ENCODE results near the gene OR5H14. TPM values are rescaled to one million over a fixed set of nuclear protein-coding genes. Genes with fewer than 3 reads are reported as not detected.
"Not testable (repeated sequence)": the region's sequence is repeated elsewhere in the genome, so short reads cannot be mapped to it uniquely, and the experiment has no call there.

OR5H14 gene
- total RNA-seq, 2 donors from 2014 or later = 0.02 TPM; not detected in 1

- ATAC-seq (no peak), DNase-seq (ENCODE audit: low spot score in 2 of 2) (no peak)
- peaks cover 0 to 7% of the 10 kb centered on the region in 2 donors for H3K9me3 Mint-ChIP-seq
- no peak overlapping the region for H3K27ac Mint-ChIP-seq
- no peaks in the 10 kb centered on the region for H3K36me3 Mint-ChIP-seq
These were observed 33.1 kb downstream of the OR5H14 start for GRCh38 chr3:98180319-98180890.

- no peak for ATAC-seq
- Mint-ChIP-seq H3K36me3 (no peaks in the 10 kb centered on the region), H3K9me3 (no peaks in the 10 kb centered on the region), H3K27ac (no peak overlapping the region)
- DNase-seq (ENCODE audit: low spot score in 2 of 2) = no peak
These were observed 34.9 kb downstream of the OR5H14 start for GRCh38 chr3:98182196-98182595.

GRCh38 chr3:98185180-98185579 is 37.9 kb downstream of the OR5H14 start:
- ATAC-seq (no peak), DNase-seq (ENCODE audit: low spot score in 2 of 2) (no peak)
- H3K27ac Mint-ChIP-seq = no peak overlapping the region
- H3K9me3 Mint-ChIP-seq = no peaks in the 10 kb centered on the region
- H3K36me3 Mint-ChIP-seq = no peaks in the 10 kb centered on the region

GRCh38 chr3:98188545-98188944 is 41.3 kb downstream of the OR5H14 start:
- Mint-ChIP-seq H3K36me3 (no peaks in the 10 kb centered on the region), H3K27ac (no peak overlapping the region), H3K9me3 (no peaks in the 10 kb centered on the region)
- ATAC-seq = no peak
- DNase-seq (ENCODE audit: low spot score in 2 of 2) = no peak

- not testable (repeated sequence) for DNase-seq (ENCODE audit: low spot score in 2 of 2); H3K36me3 Mint-ChIP-seq; H3K27ac Mint-ChIP-seq; ATAC-seq; H3K9me3 Mint-ChIP-seq
These were observed 43.6 kb downstream of the OR5H14 start for GRCh38 chr3:98190911-98191310.

- not testable (repeated sequence) for H3K36me3 Mint-ChIP-seq; H3K9me3 Mint-ChIP-seq; H3K27ac Mint-ChIP-seq; DNase-seq (ENCODE audit: low spot score in 2 of 2); ATAC-seq
These were observed 49.0 kb downstream of the OR5H14 start for GRCh38 chr3:98196293-98196692.

- no peaks in the 10 kb centered on the region for H3K36me3 Mint-ChIP-seq
- DNase-seq (ENCODE audit: low spot score in 2 of 2) (no peak), ATAC-seq (no peak)
- H3K27ac Mint-ChIP-seq = no peak overlapping the region
- H3K9me3 Mint-ChIP-seq = no peaks in the 10 kb centered on the region
These were observed 51.7 kb downstream of the OR5H14 start for GRCh38 chr3:98199020-98199419.

Other genes starting within 250 kb of the OR5H14 start
- 10 to 100 TPM in 1 of 2 donors, 1 to 10 TPM in 1; 9.3 to 38.9 TPM for gene RIOX2, start 175.0 kb upstream of the OR5H14 start, total RNA-seq
- gene GABRR3, start 112.2 kb upstream of the OR5H14 start, total RNA-seq = not detected
- not detected for gene OR5AC2, start 60.3 kb upstream of the OR5H14 start, total RNA-seq
- gene OR5H1, start 16.8 kb upstream of the OR5H14 start, total RNA-seq = not detected
- gene OR5H15, start 19.2 kb downstream of the OR5H14 start, total RNA-seq = not detected
- gene OR5H6, start 116.8 kb downstream of the OR5H14 start, total RNA-seq = not detected
- gene OR5H2, start 135.0 kb downstream of the OR5H14 start, total RNA-seq = not detected
- gene OR5K4, start 206.4 kb downstream of the OR5H14 start, total RNA-seq = not detected
- gene OR5K3, start 243.2 kb downstream of the OR5H14 start, total RNA-seq = not detected

All from activated naive CD4-positive, alpha-beta T cell treated with anti-CD3 and anti-CD28 coated beads, Interleukin-2, amount 50 U/mL, for 72 hours (primary cell).